Measurements from ENCODE around the gene ZNHIT3.

- no peak for TF ChIP-seq CTCF (IDR thresholded peaks at IDR 0.05; ENCODE audit: insufficient read depth, low read length)
- TF ChIP-seq POLR2AphosphoS5 (IDR thresholded peaks at IDR 0.05; ENCODE audit: low read depth): no peak
Measured at GRCh38 chr17:36511216-36511615, 24.7 kb downstream of the ZNHIT3 start.

All from HL-60 (cell line).